Measurements from ENCODE around the gene GIPR. TPM values are rescaled to one million over a fixed set of nuclear protein-coding genes. Genes with fewer than 3 reads are reported as not detected.
"Not testable (repeated sequence)": the region's sequence is repeated elsewhere in the genome, so short reads cannot be mapped to it uniquely, and the experiment has no call there.

Gene GIPR, protein sequence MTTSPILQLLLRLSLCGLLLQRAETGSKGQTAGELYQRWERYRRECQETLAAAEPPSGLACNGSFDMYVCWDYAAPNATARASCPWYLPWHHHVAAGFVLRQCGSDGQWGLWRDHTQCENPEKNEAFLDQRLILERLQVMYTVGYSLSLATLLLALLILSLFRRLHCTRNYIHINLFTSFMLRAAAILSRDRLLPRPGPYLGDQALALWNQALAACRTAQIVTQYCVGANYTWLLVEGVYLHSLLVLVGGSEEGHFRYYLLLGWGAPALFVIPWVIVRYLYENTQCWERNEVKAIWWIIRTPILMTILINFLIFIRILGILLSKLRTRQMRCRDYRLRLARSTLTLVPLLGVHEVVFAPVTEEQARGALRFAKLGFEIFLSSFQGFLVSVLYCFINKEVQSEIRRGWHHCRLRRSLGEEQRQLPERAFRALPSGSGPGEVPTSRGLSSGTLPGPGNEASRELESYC
- total RNA-seq: 0.22 and 0.86 TPM in 2 replicates

- no peak for DNase-seq (ENCODE audit: low read depth)
- H3K4me3 ChIP-seq (ENCODE audit: low read depth, low read length): peak within 1 kb of the TSS; percentile 43
- TF ChIP-seq CTCF (conservative IDR thresholded peaks at IDR 0.05; ENCODE audit: low read depth, low read length): no peak
These were observed at the start of gene GIPR for GRCh38 chr19:45667620-45668341. Gene GIPR (plus strand): TSS chr19:45668221. CDS start chr19:45669521, 1,300 bp downstream.

- H3K4me3 ChIP-seq (ENCODE audit: low read depth, low read length): no peak overlapping the region
- no peak for DNase-seq (ENCODE audit: low read depth)
- no peak for TF ChIP-seq CTCF (conservative IDR thresholded peaks at IDR 0.05; ENCODE audit: low read depth, low read length)
These were observed 46.6 kb upstream of the GIPR start for GRCh38 chr19:45621389-45621788.

DNA sequence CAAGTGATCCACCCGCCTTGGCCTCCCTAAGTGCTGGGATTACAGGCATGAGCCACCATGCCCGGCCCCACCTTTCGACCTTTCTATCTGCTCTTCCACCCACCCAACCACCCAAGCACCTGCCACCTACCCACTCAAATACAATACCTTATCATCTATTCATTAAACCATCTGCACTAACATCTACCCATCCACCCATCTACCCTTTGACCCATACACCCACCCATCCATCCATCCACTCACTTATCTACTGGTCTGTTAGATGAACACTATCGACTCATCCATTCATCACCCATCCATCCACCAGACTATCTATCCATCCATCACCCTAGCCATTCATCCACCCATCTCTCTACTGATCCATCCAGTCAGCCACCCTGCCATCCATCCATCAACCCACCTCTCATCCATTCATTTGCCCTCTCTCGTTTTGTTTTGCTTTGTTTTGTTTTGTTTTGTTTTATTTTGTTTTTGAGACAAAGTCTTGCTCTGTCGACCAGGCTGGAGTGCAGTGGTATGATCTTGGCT, 46.0 kb upstream of the GIPR start:
- no peak for DNase-seq (ENCODE audit: low read depth)
- no peak for TF ChIP-seq CTCF (conservative IDR thresholded peaks at IDR 0.05; ENCODE audit: low read depth, low read length)

DNA sequence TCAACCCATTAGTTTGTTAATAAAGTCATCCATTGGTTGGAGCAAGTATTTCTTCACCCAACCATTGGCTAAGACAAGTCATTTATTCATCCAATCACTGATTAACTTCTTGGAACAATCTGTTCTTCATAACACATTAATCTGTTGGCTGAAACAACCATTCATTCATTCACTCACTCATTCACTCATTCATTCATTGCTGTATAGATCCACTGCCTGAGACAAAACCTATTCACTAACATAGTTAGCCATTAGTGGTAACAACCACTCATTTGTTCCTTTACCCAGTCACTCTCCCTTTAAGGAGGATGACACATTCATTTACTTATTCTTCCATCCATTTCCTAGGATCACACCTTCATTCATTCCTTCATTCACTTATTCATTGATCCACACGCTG, 44.0 kb upstream of the GIPR start:
- no peak for DNase-seq (ENCODE audit: low read depth)
- no peak for TF ChIP-seq CTCF (conservative IDR thresholded peaks at IDR 0.05; ENCODE audit: low read depth, low read length)
- H3K4me3 ChIP-seq (ENCODE audit: low read depth, low read length): no peak overlapping the region

More for the DNA sequence above, 46.0 kb upstream of the GIPR start:
- no peak overlapping the region for H3K4me3 ChIP-seq (ENCODE audit: low read depth, low read length)

DNA sequence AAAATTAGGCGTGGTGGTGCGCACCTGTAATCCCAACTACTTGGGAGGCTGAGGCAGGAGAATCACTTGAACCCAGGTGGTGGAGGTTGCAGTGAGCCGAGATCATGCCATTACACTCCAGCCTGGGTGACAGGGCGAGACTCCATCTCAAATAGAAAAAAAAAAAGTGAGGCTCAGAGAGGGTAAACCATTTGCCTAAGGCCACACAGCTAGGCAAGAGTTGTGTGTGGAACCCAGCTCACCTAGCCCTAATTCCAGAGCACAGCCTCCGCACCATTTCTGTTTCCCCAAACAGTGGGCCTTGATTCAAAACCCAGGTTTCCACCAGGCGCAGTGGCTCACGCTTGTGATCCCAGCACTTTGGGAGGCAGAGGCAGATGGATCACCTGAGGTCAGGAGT, 39.8 kb upstream of the GIPR start:
- DNase-seq (ENCODE audit: low read depth); H3K4me3 ChIP-seq (ENCODE audit: low read depth, low read length): not testable (repeated sequence)

DNA sequence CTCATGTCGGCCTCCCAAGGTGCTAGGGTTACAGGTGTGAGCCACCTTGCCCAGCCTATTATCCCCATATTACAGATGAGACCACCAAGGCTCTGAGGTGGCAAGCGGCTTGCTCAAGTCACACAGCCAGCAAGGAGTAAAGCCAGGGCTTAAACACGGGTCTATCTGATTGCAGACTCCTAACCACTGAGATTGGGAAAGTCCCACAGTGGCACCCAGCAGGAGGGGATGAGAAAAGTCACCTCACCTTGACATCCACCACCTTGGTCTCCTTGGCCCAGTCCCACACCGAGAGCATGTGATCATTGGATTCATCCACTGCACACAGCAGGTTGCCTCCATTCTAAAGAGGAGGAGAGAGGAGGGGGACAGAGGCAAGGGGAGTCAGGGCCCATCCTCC, 38.3 kb upstream of the GIPR start:
- H3K4me3 ChIP-seq (ENCODE audit: low read depth, low read length): no peak overlapping the region
- no peak for DNase-seq (ENCODE audit: low read depth)
- TF ChIP-seq CTCF (conservative IDR thresholded peaks at IDR 0.05; ENCODE audit: low read depth, low read length): no peak

DNA sequence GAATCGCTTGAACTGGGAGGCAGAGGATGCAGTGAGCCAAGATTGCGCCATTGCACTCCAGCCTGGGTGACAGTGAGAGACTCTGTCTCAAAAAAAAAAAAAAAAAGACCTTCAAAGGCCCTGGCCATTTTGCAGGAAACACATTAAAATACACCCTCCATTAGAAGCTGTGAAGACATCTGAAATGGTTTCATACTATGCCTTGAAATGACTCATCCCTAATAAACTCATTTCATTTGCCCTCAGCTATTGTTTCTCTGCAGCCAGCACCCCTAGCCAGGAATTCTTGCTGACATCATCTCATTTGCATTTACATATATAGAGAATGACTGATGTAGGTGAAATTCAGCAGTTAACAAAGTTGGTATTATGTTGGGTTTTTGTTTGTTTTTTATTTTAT, 37.6 kb upstream of the GIPR start:
- DNase-seq (ENCODE audit: low read depth): peak; percentile 61
- H3K4me3 ChIP-seq (ENCODE audit: low read depth, low read length): no peak overlapping the region
- no peak for TF ChIP-seq CTCF (conservative IDR thresholded peaks at IDR 0.05; ENCODE audit: low read depth, low read length)
